ENCODE data around the gene STK38L.

DNA sequence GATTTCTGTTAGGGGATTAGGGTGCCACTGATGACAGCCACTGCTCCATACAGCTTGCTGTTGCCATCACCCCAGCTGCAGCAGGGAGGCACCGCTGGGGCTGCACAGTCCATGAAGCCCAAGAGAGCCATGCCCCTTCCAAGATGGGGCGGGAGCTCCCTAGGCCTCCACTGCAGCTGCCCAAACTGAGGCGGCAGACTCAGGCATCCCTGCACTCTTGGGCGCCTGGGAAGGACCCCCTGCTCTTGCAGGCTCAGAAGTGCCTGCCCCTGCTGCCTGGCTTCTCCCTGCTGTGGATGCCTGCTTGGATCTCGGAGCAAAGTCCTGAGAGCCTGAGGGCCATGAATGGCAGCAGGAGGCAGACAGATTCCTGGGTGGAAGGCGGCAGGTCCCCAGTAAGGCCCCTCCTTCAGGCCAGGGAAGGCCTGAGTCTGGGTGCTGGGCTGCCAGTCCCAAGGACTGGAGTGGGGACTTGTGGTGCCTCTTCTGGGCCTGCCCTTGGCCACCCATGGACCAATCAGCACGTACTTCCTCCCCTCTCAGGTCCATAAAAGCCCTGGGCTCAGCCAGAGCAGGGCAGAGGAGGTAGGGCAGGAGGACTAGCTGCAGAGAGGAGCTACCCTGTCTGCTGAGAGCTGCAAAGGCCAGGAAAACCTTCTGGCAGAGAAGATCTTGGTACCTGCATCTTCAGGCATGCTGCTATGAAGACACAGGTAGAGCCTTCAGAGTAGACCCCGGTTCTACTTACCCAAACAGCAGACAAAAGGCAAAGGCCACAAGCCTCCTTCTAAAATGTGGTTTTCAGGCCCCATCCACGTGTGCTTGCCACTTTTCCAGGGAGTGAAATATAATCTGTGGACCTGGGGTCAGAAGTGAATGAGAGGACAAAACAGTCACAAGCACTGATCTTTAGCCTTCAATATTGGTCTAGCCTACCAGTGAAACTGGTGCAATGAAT is 30.0 kb upstream of the STK38L start:
- TF ChIP-seq CTCF (IDR thresholded peaks at IDR 0.05), result no peak
- no peak for TF ChIP-seq RARB (CRISPR knock-in tag; IDR thresholded peaks at IDR 0.05)
- no peak for TF ChIP-seq REST (IDR thresholded peaks at IDR 0.05)
- no peak for TF ChIP-seq POLR2A (IDR thresholded peaks at IDR 0.05; ENCODE audit: low read length)
- TF ChIP-seq, protein P1, sequence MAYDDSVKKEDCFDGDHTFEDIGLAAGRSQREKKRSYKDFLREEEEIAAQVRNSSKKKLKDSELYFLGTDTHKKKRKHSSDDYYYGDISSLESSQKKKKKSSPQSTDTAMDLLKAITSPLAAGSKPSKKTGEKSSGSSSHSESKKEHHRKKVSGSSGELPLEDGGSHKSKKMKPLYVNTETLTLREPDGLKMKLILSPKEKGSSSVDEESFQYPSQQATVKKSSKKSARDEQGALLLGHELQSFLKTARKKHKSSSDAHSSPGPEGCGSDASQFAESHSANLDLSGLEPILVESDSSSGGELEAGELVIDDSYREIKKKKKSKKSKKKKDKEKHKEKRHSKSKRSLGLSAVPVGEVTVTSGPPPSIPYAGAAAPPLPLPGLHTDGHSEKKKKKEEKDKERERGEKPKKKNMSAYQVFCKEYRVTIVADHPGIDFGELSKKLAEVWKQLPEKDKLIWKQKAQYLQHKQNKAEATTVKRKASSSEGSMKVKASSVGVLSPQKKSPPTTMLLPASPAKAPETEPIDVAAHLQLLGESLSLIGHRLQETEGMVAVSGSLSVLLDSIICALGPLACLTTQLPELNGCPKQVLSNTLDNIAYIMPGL (CRISPR knock-in tag; IDR thresholded peaks at IDR 0.05; ENCODE audit: borderline replicate concordance), result no peak
- no peak for TF ChIP-seq BHLHE40 (IDR thresholded peaks at IDR 0.05; ENCODE audit: low read depth, low read length)
- no peak for TF ChIP-seq POLR2AphosphoS2 (conservative IDR thresholded peaks at IDR 0.05; ENCODE audit: low read length)
- no peak for TF ChIP-seq EP300 (IDR thresholded peaks at IDR 0.05)
- TF ChIP-seq, protein P2, sequence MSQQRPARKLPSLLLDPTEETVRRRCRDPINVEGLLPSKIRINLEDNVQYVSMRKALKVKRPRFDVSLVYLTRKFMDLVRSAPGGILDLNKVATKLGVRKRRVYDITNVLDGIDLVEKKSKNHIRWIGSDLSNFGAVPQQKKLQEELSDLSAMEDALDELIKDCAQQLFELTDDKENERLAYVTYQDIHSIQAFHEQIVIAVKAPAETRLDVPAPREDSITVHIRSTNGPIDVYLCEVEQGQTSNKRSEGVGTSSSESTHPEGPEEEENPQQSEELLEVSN (IDR thresholded peaks at IDR 0.05; ENCODE audit: borderline replicate concordance, low read depth), result no peak
- TF ChIP-seq ELK1 (IDR thresholded peaks at IDR 0.05; ENCODE audit: low read depth, low read length), result no peak

Measured in A549 (cell line).